ENCODE measurements around the gene APBA1.

APBA1 gene

DNA sequence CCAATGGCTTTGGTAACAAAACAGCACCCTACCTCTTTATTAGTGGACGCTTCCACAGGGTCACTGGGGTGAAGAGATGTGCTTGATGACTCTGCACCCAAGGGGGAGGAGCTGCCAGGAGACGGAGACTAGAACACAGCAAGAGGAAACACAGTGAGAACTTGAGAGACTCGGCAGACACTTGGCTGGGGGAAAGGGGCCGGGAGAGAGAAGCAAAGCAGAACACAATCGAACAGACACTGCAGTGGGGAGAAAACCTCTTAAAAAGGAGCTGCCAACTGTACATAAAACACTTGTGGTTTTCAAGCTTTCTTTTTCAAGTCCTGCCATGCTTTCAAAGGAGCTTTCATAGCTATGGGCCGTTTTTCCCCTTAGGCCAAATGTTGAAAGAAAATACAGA lies 196.2 kb downstream of the APBA1 start:
- Histone ChIP-seq H3K27ac (ENCODE audit: low read length) (no peak overlapping the region), H3K27me3 (ENCODE audit: control insufficient read depth in 1 of 2, insufficient read depth in 2 of 2, low read length in 2 of 2) (no peaks in the 10 kb centered on the region), H3K9ac (ENCODE audit: low read length in 2 of 2) (no peak overlapping the region), H3K36me3 (ENCODE audit: control insufficient read depth in 2 of 2, insufficient read depth in 2 of 2, low read length in 2 of 2) (no peaks in the 10 kb centered on the region), H3K4me1 (ENCODE audit: control insufficient read depth, insufficient read depth, low read length) (no peaks in the 10 kb centered on the region), H3K4me3 (ENCODE audit: low read length in 2 of 2) (no peak overlapping the region), H3K9me3 (ENCODE audit: control insufficient read depth in 2 of 2, low read length in 2 of 2) (no peaks in the 10 kb centered on the region)

DNA sequence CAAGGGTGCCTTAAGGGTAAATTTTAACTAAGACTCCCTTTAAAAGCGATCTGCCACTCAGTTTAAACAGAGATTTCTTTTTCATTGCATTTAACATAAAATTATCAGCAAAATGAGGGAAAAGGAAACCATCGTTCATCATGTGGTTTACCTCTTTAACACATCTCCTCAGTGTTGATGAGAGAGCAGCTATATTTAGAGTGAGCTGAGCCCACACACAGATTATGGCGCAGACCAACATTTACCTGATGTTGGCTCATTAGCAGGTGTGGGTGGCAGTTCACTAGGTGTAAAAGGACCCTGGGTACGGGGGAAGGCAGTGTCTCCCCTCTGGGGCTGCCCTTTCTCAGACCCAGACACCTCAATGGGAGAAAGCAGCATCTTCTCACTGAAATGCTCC lies 197.3 kb downstream of the APBA1 start:
- no peaks in the 10 kb centered on the region for H3K4me1 ChIP-seq (ENCODE audit: control insufficient read depth, insufficient read depth, low read length)
- H3K4me3 ChIP-seq (ENCODE audit: low read length in 2 of 2): no peak overlapping the region
- no peaks in the 10 kb centered on the region for H3K36me3 ChIP-seq (ENCODE audit: control insufficient read depth in 2 of 2, insufficient read depth in 2 of 2, low read length in 2 of 2)
- H3K9ac ChIP-seq (ENCODE audit: low read length in 2 of 2): no peak overlapping the region
- no peaks in the 10 kb centered on the region for H3K9me3 ChIP-seq (ENCODE audit: control insufficient read depth in 2 of 2, low read length in 2 of 2)
- no peak overlapping the region for H3K27ac ChIP-seq (ENCODE audit: low read length)
- H3K27me3 ChIP-seq (ENCODE audit: control insufficient read depth in 1 of 2, insufficient read depth in 2 of 2, low read length in 2 of 2): no peaks in the 10 kb centered on the region

- no peaks in the 10 kb centered on the region for H3K27me3 ChIP-seq (ENCODE audit: control insufficient read depth in 1 of 2, insufficient read depth in 2 of 2, low read length in 2 of 2)
- H3K4me1 ChIP-seq (ENCODE audit: control insufficient read depth, insufficient read depth, low read length): no peaks in the 10 kb centered on the region
- no peak overlapping the region for H3K4me3 ChIP-seq (ENCODE audit: low read length in 2 of 2)
- H3K9ac ChIP-seq (ENCODE audit: low read length in 2 of 2): no peak overlapping the region
- H3K27ac ChIP-seq (ENCODE audit: low read length): no peak overlapping the region
- peaks cover 2 to 5% of the 10 kb centered on the region in 2 donors for H3K36me3 ChIP-seq (ENCODE audit: control insufficient read depth in 2 of 2, insufficient read depth in 2 of 2, low read length in 2 of 2)
- H3K9me3 ChIP-seq (ENCODE audit: control insufficient read depth in 2 of 2, low read length in 2 of 2): no peaks in the 10 kb centered on the region
Measured at GRCh38 chr9:69472101-69472620, 200.0 kb downstream of the APBA1 start.

- no peak overlapping the region for H3K4me3 ChIP-seq (ENCODE audit: low read length in 2 of 2)
- no peaks in the 10 kb centered on the region for H3K4me1 ChIP-seq (ENCODE audit: control insufficient read depth, insufficient read depth, low read length)
- peaks cover 3 to 5% of the 10 kb centered on the region in 2 donors for H3K36me3 ChIP-seq (ENCODE audit: control insufficient read depth in 2 of 2, insufficient read depth in 2 of 2, low read length in 2 of 2)
- no peak overlapping the region for H3K9ac ChIP-seq (ENCODE audit: low read length in 2 of 2)
- H3K27me3 ChIP-seq (ENCODE audit: control insufficient read depth in 1 of 2, insufficient read depth in 2 of 2, low read length in 2 of 2): no peaks in the 10 kb centered on the region
- H3K27ac ChIP-seq (ENCODE audit: low read length): no peak overlapping the region
- H3K9me3 ChIP-seq (ENCODE audit: control insufficient read depth in 2 of 2, low read length in 2 of 2): no peaks in the 10 kb centered on the region
Measured at GRCh38 chr9:69471433-69471832, 200.7 kb downstream of the APBA1 start.

DNA sequence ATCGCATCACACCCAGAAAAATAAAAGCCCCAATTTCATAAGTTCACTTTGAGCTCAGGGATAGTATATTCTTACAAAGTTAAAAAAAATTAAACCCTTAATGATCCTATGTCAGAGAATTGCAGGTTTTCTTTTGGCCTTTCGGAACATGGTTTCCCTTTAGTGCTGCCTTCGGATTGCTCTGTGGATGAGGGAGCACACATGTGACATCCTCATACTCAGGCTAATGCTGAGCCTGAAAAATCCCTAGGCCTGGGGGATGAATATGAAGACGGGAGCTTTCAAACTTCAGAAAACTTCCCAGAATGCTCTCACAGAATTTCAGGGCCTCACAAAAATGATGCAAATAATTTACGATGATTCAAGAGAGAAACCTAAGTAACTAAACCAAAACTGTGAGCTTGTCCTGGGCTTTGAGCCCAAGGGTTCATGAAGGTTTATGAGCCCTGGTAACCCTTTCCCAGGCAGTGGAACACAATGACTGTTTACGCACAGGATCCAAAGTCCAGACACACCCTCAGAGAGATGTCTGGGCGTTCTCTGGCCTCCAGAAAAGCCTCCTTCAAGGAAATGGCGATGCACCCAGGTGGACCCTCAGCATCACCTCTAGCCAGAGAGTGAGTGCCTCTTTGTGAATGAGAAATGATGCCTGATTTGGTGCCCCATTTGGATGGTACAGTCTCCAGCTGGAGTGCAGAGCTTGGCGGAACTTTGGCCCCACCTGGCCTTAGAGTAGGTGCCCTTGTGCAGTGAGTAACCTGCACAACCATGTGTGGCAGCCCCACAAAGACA lies 201.8 kb downstream of the APBA1 start:
- peaks cover 3 to 5% of the 10 kb centered on the region in 2 donors for H3K36me3 ChIP-seq (ENCODE audit: control insufficient read depth in 2 of 2, insufficient read depth in 2 of 2, low read length in 2 of 2)
- peaks cover 5% of the 10 kb centered on the region for H3K4me1 ChIP-seq (ENCODE audit: control insufficient read depth, insufficient read depth, low read length)
- no peaks in the 10 kb centered on the region for H3K9me3 ChIP-seq (ENCODE audit: control insufficient read depth in 2 of 2, low read length in 2 of 2)
- no peaks in the 10 kb centered on the region for H3K27me3 ChIP-seq (ENCODE audit: control insufficient read depth in 1 of 2, insufficient read depth in 2 of 2, low read length in 2 of 2)
- no peak overlapping the region for H3K27ac ChIP-seq (ENCODE audit: low read length)
- no peak overlapping the region for H3K9ac ChIP-seq (ENCODE audit: low read length in 2 of 2)
- no peak overlapping the region for H3K4me3 ChIP-seq (ENCODE audit: low read length in 2 of 2)

- Histone ChIP-seq H3K27me3 (ENCODE audit: control insufficient read depth in 1 of 2, insufficient read depth in 2 of 2, low read length in 2 of 2) (no peaks in the 10 kb centered on the region), H3K4me3 (ENCODE audit: low read length in 2 of 2) (no peak overlapping the region), H3K9me3 (ENCODE audit: control insufficient read depth in 2 of 2, low read length in 2 of 2) (no peaks in the 10 kb centered on the region), H3K9ac (ENCODE audit: low read length in 2 of 2) (no peak overlapping the region), H3K36me3 (ENCODE audit: control insufficient read depth in 2 of 2, insufficient read depth in 2 of 2, low read length in 2 of 2) (peaks cover 3 to 5% of the 10 kb centered on the region in 2 donors), H3K4me1 (ENCODE audit: control insufficient read depth, insufficient read depth, low read length) (peaks cover 5% of the 10 kb centered on the region), H3K27ac (ENCODE audit: low read length) (no peak overlapping the region)
Measured at GRCh38 chr9:69469136-69469535, 203.0 kb downstream of the APBA1 start.

GRCh38 chr9:69468380-69468779 lies 203.8 kb downstream of the APBA1 start:
- Histone ChIP-seq H3K36me3 (ENCODE audit: control insufficient read depth in 2 of 2, insufficient read depth in 2 of 2, low read length in 2 of 2) (peaks cover 3 to 5% of the 10 kb centered on the region in 2 donors), H3K4me3 (ENCODE audit: low read length in 2 of 2) (no peak overlapping the region), H3K9me3 (ENCODE audit: control insufficient read depth in 2 of 2, low read length in 2 of 2) (no peaks in the 10 kb centered on the region), H3K27me3 (ENCODE audit: control insufficient read depth in 1 of 2, insufficient read depth in 2 of 2, low read length in 2 of 2) (no peaks in the 10 kb centered on the region), H3K9ac (ENCODE audit: low read length in 2 of 2) (no peak overlapping the region), H3K27ac (ENCODE audit: low read length) (no peak overlapping the region), H3K4me1 (ENCODE audit: control insufficient read depth, insufficient read depth, low read length) (peaks cover 5% of the 10 kb centered on the region)

- Histone ChIP-seq H3K4me1 (ENCODE audit: control insufficient read depth, insufficient read depth, low read length) (peaks cover 5% of the 10 kb centered on the region), H3K27ac (ENCODE audit: low read length) (no peak overlapping the region), H3K27me3 (ENCODE audit: control insufficient read depth in 1 of 2, insufficient read depth in 2 of 2, low read length in 2 of 2) (no peaks in the 10 kb centered on the region), H3K9ac (ENCODE audit: low read length in 2 of 2) (no peak overlapping the region), H3K9me3 (ENCODE audit: control insufficient read depth in 2 of 2, low read length in 2 of 2) (no peaks in the 10 kb centered on the region), H3K4me3 (ENCODE audit: low read length in 2 of 2) (no peak overlapping the region), H3K36me3 (ENCODE audit: control insufficient read depth in 2 of 2, insufficient read depth in 2 of 2, low read length in 2 of 2) (peaks cover 3 to 5% of the 10 kb centered on the region in 2 donors)
Measured at GRCh38 chr9:69466151-69466550, 206.0 kb downstream of the APBA1 start.

DNA sequence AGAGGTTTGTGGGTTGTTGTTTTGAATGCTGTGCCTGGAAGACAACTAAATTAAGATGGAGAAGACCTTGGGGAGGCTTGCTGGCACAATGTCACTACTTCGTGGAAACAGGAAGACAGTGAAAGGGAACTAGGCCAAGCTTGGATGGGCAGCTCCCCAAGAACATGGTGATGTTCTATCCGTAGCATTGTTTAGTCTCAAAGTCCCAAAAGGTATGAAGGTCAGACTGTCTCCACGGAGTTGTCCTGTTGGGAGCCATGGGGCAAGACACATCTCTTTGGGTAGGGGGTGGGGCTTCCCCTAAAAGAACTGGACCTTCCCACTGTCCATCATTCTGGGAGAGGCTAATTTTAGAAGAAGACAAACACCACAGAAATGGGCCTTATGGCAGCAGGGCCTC lies 206.7 kb downstream of the APBA1 start:
- Histone ChIP-seq H3K4me1 (ENCODE audit: control insufficient read depth, insufficient read depth, low read length) (peaks cover 5% of the 10 kb centered on the region), H3K4me3 (ENCODE audit: low read length in 2 of 2) (no peak overlapping the region), H3K27ac (ENCODE audit: low read length) (no peak overlapping the region), H3K9ac (ENCODE audit: low read length in 2 of 2) (no peak overlapping the region), H3K9me3 (ENCODE audit: control insufficient read depth in 2 of 2, low read length in 2 of 2) (no peaks in the 10 kb centered on the region), H3K27me3 (ENCODE audit: control insufficient read depth in 1 of 2, insufficient read depth in 2 of 2, low read length in 2 of 2) (no peaks in the 10 kb centered on the region), H3K36me3 (ENCODE audit: control insufficient read depth in 2 of 2, insufficient read depth in 2 of 2, low read length in 2 of 2) (peaks cover 3 to 5% of the 10 kb centered on the region in 2 donors)

DNA sequence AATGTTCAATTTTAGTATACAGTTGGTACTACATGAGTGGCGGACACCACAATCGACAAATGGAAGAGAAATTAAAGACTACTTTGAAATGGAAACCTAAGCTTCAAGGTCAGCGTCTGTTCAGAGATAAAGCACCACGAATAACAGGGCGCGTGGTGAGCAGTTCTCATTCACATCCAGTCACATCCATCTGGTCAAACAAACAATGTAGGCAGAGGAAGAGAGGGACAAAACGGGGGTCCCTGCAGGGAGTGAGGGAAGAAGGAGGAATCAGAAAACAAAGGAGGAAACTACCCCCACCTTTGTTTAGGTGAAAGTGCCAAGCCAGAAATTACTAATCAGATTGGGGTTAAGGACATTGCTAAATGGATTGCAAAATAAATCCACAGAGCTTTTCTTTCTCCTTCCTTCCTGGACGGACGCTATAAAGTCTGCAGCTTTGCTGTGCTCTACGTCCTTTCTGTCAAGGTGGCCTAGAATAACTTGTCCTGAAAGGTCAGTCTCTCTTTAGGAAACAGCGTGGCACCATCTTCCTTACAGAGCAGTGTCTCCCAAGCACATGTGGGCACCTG lies 208.6 kb downstream of the APBA1 start:
- H3K4me3 ChIP-seq (ENCODE audit: low read length in 2 of 2): no peak overlapping the region
- peaks cover 4 to 5% of the 10 kb centered on the region in 2 donors for H3K36me3 ChIP-seq (ENCODE audit: control insufficient read depth in 2 of 2, insufficient read depth in 2 of 2, low read length in 2 of 2)
- H3K27ac ChIP-seq (ENCODE audit: low read length): no peak overlapping the region
- H3K4me1 ChIP-seq (ENCODE audit: control insufficient read depth, insufficient read depth, low read length): peaks cover 5% of the 10 kb centered on the region
- H3K9me3 ChIP-seq (ENCODE audit: control insufficient read depth in 2 of 2, low read length in 2 of 2): no peaks in the 10 kb centered on the region
- H3K27me3 ChIP-seq (ENCODE audit: control insufficient read depth in 1 of 2, insufficient read depth in 2 of 2, low read length in 2 of 2): no peaks in the 10 kb centered on the region
- H3K9ac ChIP-seq (ENCODE audit: low read length in 2 of 2): no peak overlapping the region

- Histone ChIP-seq H3K4me3 (ENCODE audit: low read length in 2 of 2) (no peak overlapping the region), H3K27me3 (ENCODE audit: control insufficient read depth in 1 of 2, insufficient read depth in 2 of 2, low read length in 2 of 2) (no peaks in the 10 kb centered on the region), H3K4me1 (ENCODE audit: control insufficient read depth, insufficient read depth, low read length) (peaks cover 5% of the 10 kb centered on the region), H3K9me3 (ENCODE audit: control insufficient read depth in 2 of 2, low read length in 2 of 2) (no peaks in the 10 kb centered on the region), H3K27ac (ENCODE audit: low read length) (no peak overlapping the region), H3K36me3 (ENCODE audit: control insufficient read depth in 2 of 2, insufficient read depth in 2 of 2, low read length in 2 of 2) (peaks cover 1 to 5% of the 10 kb centered on the region in 2 donors), H3K9ac (ENCODE audit: low read length in 2 of 2) (no peak overlapping the region)
Measured at GRCh38 chr9:69462394-69462793, 209.8 kb downstream of the APBA1 start.

All from stomach smooth muscle (tissue), 2 donors.